Large intestine (tissue), 12 donors: ENCODE measurements around the gene FRG2B. TPM values are rescaled to one million over a fixed set of nuclear protein-coding genes. Genes with fewer than 3 reads are reported as not detected.
"Not testable (repeated sequence)": the region's sequence is repeated elsewhere in the genome, so short reads cannot be mapped to it uniquely, and the experiment has no call there.

ENCODE experiments used
- DNase-seq, 2 donors: peaks; one replicate each; pipeline versions ENCODE4 v3.0.0 to v3.0.0-alpha.2; 2013
- H3K27ac ChIP-seq: one replicate; pipeline ENCODE4 v1.5.1; 2013; ENCODE audit warnings: low read length
- H3K27me3 ChIP-seq: 2 replicates; pipeline ENCODE4 v1.6.1; 2013; ENCODE audit warnings: low read length; ENCODE audit not compliant: control insufficient read depth, insufficient read depth
- H3K36me3 ChIP-seq: 2 replicates; pipeline ENCODE4 v1.6.1; 2013; ENCODE audit warnings: low read length; ENCODE audit not compliant: control insufficient read depth, insufficient read depth
- H3K4me1 ChIP-seq: one replicate; pipeline ENCODE4 v1.6.1; 2013; ENCODE audit warnings: low read length; ENCODE audit not compliant: control insufficient read depth, insufficient read depth
- H3K4me3 ChIP-seq: one replicate; pipeline ENCODE4 v1.5.1; 2013; ENCODE audit warnings: low read length
- H3K9me3 ChIP-seq: one replicate; pipeline ENCODE4 v1.6.1; 2013; ENCODE audit warnings: mild to moderate bottlenecking, low read depth, low read length, moderate library complexity; ENCODE audit not compliant: control insufficient read depth
- WGBS: methylation state at CpG from one replicate; pipeline ENCODE4 v1.1.5; 2013; ENCODE audit warnings: low lambda C conversion rate; ENCODE audit not compliant: insufficient coverage; 5-methylcytosine and 5-hydroxymethylcytosine counted together
- long read RNA-seq, 11 donors: transcript quantifications; one replicate each; lab custom pipeline, GENCODE V29; 2026
- polyA plus RNA-seq: library from polyadenylated mRNA; unstranded; fragments of 120-200 nt; gene quantifications from one replicate; pipeline ENCODE4 v1.2.1, GENCODE V29; 2013

FRG2B gene
- not detected for polyA plus RNA-seq
- long read RNA-seq, donor 1, result 0 reads
- long read RNA-seq, donor 2, result 0 reads
- long read RNA-seq, donor 3, result 0 reads
- long read RNA-seq, donor 4, result 0 reads
- long read RNA-seq, donor 5, result 0 reads
- long read RNA-seq, donor 6, result 0 reads
- long read RNA-seq, donor 7, result 0 reads
- long read RNA-seq, donor 8, result 0 reads
- long read RNA-seq, donor 9, result 0 reads
- long read RNA-seq, donor 10, result 0 reads
- long read RNA-seq, donor 11, result 0 reads

DNA sequence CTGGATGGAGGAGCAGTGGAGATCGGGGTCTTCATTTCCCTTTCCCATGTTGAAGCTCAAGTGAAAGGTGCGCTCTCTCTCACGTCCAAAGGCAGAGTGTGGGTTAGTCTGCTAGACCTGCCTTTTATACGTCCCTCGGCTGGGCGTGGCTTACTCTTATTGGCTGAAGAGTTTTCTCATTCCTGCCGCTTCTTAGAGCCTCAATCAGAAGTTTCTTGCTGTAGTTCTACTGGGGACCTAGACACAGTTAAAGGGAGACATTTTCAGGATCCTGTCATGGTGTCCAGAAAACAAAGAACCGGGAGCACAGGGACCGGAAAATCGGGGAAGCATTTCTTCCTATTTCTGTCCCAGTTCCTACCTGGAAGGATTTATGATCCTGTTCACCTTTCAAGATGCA is at the start of gene FRG2B:
TSS of gene FRG2B (minus strand) at position 101 of the 400 bp plus-strand sequence. CDS start at position 48, 53 bp downstream.
- not testable (repeated sequence) for H3K4me3 ChIP-seq, DNase-seq, H3K27ac ChIP-seq, H3K27me3 ChIP-seq, H3K9me3 ChIP-seq, H3K4me1 ChIP-seq, H3K36me3 ChIP-seq
- WGBS, result no CpG with 5 or more reads among the region's 10 CpGs

DNA sequence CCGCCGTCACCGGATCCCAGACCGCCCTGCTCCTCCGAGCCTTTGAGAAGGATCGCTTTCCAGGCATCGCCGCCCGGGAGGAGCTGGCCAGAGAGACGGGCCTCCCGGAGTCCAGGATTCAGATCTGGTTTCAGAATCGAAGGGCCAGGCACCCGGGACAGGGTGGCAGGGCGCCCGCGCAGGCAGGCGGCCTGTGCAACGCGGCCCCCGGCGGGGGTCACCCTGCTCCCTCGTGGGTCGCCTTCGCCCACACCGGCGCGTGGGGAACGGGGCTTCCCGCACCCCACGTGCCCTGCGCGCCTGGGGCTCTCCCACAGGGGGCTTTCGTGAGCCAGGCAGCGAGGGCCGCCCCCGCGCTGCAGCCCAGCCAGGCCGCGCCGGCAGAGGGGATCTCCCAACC is 40.9 kb upstream of the FRG2B start:
- H3K9me3 ChIP-seq, H3K27ac ChIP-seq, DNase-seq, H3K36me3 ChIP-seq, H3K27me3 ChIP-seq, H3K4me3 ChIP-seq, H3K4me1 ChIP-seq: not testable (repeated sequence)
- WGBS, result no CpG with 5 or more reads among the region's 40 CpGs

GRCh38 chr10:133663544-133664160 is 37.1 kb upstream of the FRG2B start:
- H3K27ac ChIP-seq, H3K36me3 ChIP-seq, H3K4me1 ChIP-seq, DNase-seq, H3K9me3 ChIP-seq, H3K27me3 ChIP-seq, H3K4me3 ChIP-seq: not testable (repeated sequence)
- WGBS, result no CpG with 5 or more reads among the region's 4 CpGs

GRCh38 chr10:133661122-133661521 is 34.5 kb upstream of the FRG2B start:
- no CpG with 5 or more reads among the region's 2 CpGs for WGBS
- H3K4me3 ChIP-seq, H3K4me1 ChIP-seq, H3K27ac ChIP-seq, DNase-seq, H3K36me3 ChIP-seq, H3K27me3 ChIP-seq, H3K9me3 ChIP-seq: not testable (repeated sequence)

DNA sequence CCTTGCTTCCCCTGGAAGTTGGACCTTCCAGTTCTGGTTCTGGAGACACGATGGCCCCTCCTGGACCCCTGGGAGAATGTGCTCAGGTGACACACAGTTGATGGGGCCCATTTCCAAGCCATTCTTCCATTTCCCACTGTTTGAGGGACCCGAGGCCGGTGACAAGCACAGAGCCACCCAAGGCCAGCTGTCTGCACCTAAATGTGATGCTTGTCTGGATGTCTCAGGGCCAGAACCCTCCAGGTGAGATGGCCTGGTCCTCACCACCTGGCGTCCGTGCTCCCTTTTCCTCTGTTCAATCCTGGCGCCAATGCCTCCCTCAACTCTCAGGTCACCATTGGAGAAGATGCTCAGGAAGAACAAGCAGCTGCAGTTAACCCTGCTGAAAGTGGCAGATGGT is 33.9 kb upstream of the FRG2B start:
- H3K27ac ChIP-seq, H3K4me1 ChIP-seq, H3K9me3 ChIP-seq, H3K27me3 ChIP-seq, DNase-seq, H3K36me3 ChIP-seq, H3K4me3 ChIP-seq: not testable (repeated sequence)
- whole genome bisulfite sequencing, result no CpG with 5 or more reads among the region's 6 CpGs

- H3K4me3 ChIP-seq, H3K9me3 ChIP-seq, H3K36me3 ChIP-seq, DNase-seq, H3K4me1 ChIP-seq, H3K27me3 ChIP-seq, H3K27ac ChIP-seq: not testable (repeated sequence)
- WGBS, result no CpG with 5 or more reads among the region's 4 CpGs
Observed at GRCh38 chr10:133657276-133657675, 30.7 kb upstream of the FRG2B start.

DNA sequence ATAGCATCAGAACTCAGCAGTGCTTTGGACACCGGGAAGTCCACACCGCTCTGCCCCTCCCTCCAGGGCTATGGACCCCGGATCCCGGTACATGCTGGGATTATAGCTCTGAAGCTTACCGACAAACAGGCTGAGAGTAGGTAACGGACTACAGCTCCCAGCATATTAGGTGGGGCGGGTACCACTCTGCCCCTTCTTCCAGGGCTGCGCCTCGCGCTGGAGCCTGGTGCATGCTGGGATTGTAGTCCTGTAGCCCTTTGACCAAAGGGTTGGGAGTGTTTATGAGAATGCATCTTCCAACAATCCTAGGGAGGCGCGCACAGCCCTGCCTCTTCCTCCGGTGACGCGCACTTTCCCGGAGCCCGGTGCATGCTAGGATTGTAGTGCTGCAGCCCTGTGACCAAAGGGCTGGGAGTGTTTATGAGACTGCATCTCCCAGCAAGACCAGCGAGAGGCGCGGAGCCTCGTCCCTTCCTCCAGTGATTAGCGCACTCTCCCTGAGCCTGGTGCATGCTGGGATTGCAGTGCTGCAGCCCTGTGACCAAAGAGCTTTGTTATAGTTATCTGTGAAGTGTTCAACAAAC is 22.4 kb upstream of the FRG2B start:
- H3K4me3 ChIP-seq, H3K36me3 ChIP-seq, H3K4me1 ChIP-seq, H3K27ac ChIP-seq, H3K9me3 ChIP-seq, DNase-seq, H3K27me3 ChIP-seq: not testable (repeated sequence)
- WGBS, result no CpG with 5 or more reads among the region's 22 CpGs

DNA sequence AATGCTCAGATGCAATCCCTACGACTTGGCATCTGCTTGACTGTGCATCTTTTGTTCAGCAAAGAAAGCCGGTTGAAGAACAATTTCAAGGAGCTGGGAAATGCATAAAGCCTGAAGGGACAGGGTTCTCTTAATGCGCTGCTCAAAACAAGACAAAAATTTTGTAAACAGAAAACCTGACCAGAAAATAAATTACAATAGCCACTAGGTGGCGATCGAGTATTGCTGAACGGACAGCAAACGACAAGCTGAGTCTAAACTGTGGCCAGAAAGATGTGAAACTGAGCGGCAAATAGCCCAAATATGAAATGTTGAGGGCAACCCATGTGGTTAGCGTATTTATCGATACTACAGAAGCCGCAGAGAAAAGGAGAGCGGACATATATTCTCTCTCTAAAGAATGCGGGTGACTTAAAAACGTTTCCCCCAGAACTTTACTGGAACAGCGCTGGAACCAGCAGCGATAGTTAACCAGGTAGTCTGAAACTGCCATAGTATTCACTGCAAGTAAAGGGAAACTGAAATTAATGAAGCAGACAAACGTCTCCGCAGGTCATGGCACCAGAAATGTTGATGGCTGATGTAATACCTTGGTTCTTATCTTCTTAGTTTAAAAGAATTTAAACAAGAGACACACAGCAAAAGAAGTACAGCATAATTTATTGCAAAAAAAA is 20.6 kb upstream of the FRG2B start:
- not testable (repeated sequence) for H3K4me3 ChIP-seq, H3K36me3 ChIP-seq, H3K4me1 ChIP-seq, H3K9me3 ChIP-seq, H3K27ac ChIP-seq, DNase-seq, H3K27me3 ChIP-seq
- WGBS, result no CpG with 5 or more reads among the region's 18 CpGs

- not testable (repeated sequence) for H3K4me1 ChIP-seq, H3K36me3 ChIP-seq, H3K9me3 ChIP-seq, DNase-seq, H3K4me3 ChIP-seq, H3K27me3 ChIP-seq, H3K27ac ChIP-seq
- WGBS, result no CpG with 5 or more reads among the region's 30 CpGs
Observed at GRCh38 chr10:133637846-133638235, 11.2 kb upstream of the FRG2B start.

- not testable (repeated sequence) for H3K27ac ChIP-seq, H3K9me3 ChIP-seq, H3K4me3 ChIP-seq, DNase-seq, H3K4me1 ChIP-seq, H3K27me3 ChIP-seq, H3K36me3 ChIP-seq
- no CpG with 5 or more reads among the region's 35 CpGs for WGBS
Observed at GRCh38 chr10:133637202-133637845, 10.7 kb upstream of the FRG2B start.
